ENCODE results near the gene LIFR. TPM values are rescaled to one million over a fixed set of nuclear protein-coding genes. Genes with fewer than 3 reads are reported as not detected.

Gene LIFR
- polyA plus RNA-seq, 1 donor (not counting 4 experiments of a cell fraction or from before 2014, with no cell fraction given), result 1.1 TPM

- Histone ChIP-seq H3K9me1 (ENCODE audit: control insufficient read depth, extremely low read depth, insufficient read depth, low read length) (no peaks in the 10 kb centered on the region), H3K36me3 (ENCODE audit: control insufficient read depth in 2 of 2, extremely low read depth in 1 of 2, insufficient read depth in 2 of 2, low read length in 2 of 2) (no peaks in the 10 kb centered on the region), H3K9ac (ENCODE audit: control insufficient read depth, extremely low read depth, insufficient read depth, low read length) (no peak overlapping the region), H3K4me1 (ENCODE audit: control insufficient read depth, extremely low read depth, insufficient read depth, low read length) (peaks cover 30% of the 10 kb centered on the region), H2AFZ (ENCODE audit: control insufficient read depth, low read length) (no peak overlapping the region), H3K9me3 (ENCODE audit: control insufficient read depth, low read depth, low read length) (no peaks in the 10 kb centered on the region), H3K79me2 (ENCODE audit: control insufficient read depth, insufficient read depth, low read length) (no peaks in the 10 kb centered on the region), H3K27ac (ENCODE audit: control insufficient read depth, insufficient read depth, low read length) (no peak overlapping the region), H4K20me1 (ENCODE audit: control insufficient read depth, extremely low read depth, insufficient read depth, low read length) (no peaks in the 10 kb centered on the region), H3K4me2 (ENCODE audit: control insufficient read depth, extremely low read depth, insufficient read depth, low read depth, low read length) (no peak overlapping the region), H3K27me3 (ENCODE audit: control insufficient read depth, extremely low read depth, insufficient read depth, low read length) (no peaks in the 10 kb centered on the region), H3K4me3 (ENCODE audit: control insufficient read depth in 2 of 3, extremely low read depth in 1 of 3, insufficient read depth in 2 of 3, low read depth in 1 of 3, low read length in 3 of 3) (no peak overlapping the region)
- DNase-seq (ENCODE audit: low read depth, low spot score) (no peak), FAIRE-seq (no peak)
- no peak for TF ChIP-seq EZH2 (IDR thresholded peaks at IDR 0.05; ENCODE audit: low read length)
- no peak for TF ChIP-seq CTCF (optimal IDR thresholded peaks at IDR 0.05 in 1 of 3, IDR thresholded peaks at IDR 0.05 in 1 of 3, conservative IDR thresholded peaks at IDR 0.05 in 1 of 3; ENCODE audit: extremely low read depth in 1 of 3, insufficient read depth in 2 of 3, low read length in 3 of 3)
- dilution Hi-C loops (cut with MboI; ENCODE audit: extremely low pct_ligation_motif_present, low sequenced_read_pairs), result no loop called here
Measured at GRCh38 chr5:38467353-38468040, 88.9 kb downstream of the LIFR start.

GRCh38 chr5:38466424-38467189 is 89.8 kb downstream of the LIFR start:
- Histone ChIP-seq H4K20me1 (ENCODE audit: control insufficient read depth, extremely low read depth, insufficient read depth, low read length) (no peaks in the 10 kb centered on the region), H3K79me2 (ENCODE audit: control insufficient read depth, insufficient read depth, low read length) (no peaks in the 10 kb centered on the region), H3K4me1 (ENCODE audit: control insufficient read depth, extremely low read depth, insufficient read depth, low read length) (peaks cover 30% of the 10 kb centered on the region), H2AFZ (ENCODE audit: control insufficient read depth, low read length) (no peak overlapping the region), H3K9ac (ENCODE audit: control insufficient read depth, extremely low read depth, insufficient read depth, low read length) (no peak overlapping the region), H3K27me3 (ENCODE audit: control insufficient read depth, extremely low read depth, insufficient read depth, low read length) (no peaks in the 10 kb centered on the region), H3K4me2 (ENCODE audit: control insufficient read depth, extremely low read depth, insufficient read depth, low read depth, low read length) (no peak overlapping the region), H3K36me3 (ENCODE audit: control insufficient read depth in 2 of 2, extremely low read depth in 1 of 2, insufficient read depth in 2 of 2, low read length in 2 of 2) (no peaks in the 10 kb centered on the region), H3K27ac (ENCODE audit: control insufficient read depth, insufficient read depth, low read length) (no peak overlapping the region), H3K9me1 (ENCODE audit: control insufficient read depth, extremely low read depth, insufficient read depth, low read length) (no peaks in the 10 kb centered on the region), H3K4me3 (ENCODE audit: control insufficient read depth in 2 of 3, extremely low read depth in 1 of 3, insufficient read depth in 2 of 3, low read depth in 1 of 3, low read length in 3 of 3) (no peak overlapping the region), H3K9me3 (ENCODE audit: control insufficient read depth, low read depth, low read length) (no peaks in the 10 kb centered on the region)
- no peak for DNase-seq (ENCODE audit: low read depth, low spot score)
- dilution Hi-C loops (cut with MboI; ENCODE audit: extremely low pct_ligation_motif_present, low sequenced_read_pairs), result no loop called here
- TF ChIP-seq EZH2 (IDR thresholded peaks at IDR 0.05; ENCODE audit: low read length) (no peak), CTCF (optimal IDR thresholded peaks at IDR 0.05 in 1 of 3, IDR thresholded peaks at IDR 0.05 in 1 of 3, conservative IDR thresholded peaks at IDR 0.05 in 1 of 3; ENCODE audit: extremely low read depth in 1 of 3, insufficient read depth in 2 of 3, low read length in 3 of 3) (no peak)
- FAIRE-seq, result no peak
